HG02943 (cell line): ENCODE results near the gene GORAB.
A peak's percentile ranks its signal among the peaks of the same experiment; 100 is the strongest.

Experiments
- ATAC-seq: cut with Tn5 transposase; IDR thresholded peaks from one replicate; pipeline ENCODE4 v1.9.1; 2021; ENCODE audit warnings: mild to moderate bottlenecking, low read depth, moderate library complexity; ENCODE audit not compliant: unreplicated experiment

GORAB gene, protein sequence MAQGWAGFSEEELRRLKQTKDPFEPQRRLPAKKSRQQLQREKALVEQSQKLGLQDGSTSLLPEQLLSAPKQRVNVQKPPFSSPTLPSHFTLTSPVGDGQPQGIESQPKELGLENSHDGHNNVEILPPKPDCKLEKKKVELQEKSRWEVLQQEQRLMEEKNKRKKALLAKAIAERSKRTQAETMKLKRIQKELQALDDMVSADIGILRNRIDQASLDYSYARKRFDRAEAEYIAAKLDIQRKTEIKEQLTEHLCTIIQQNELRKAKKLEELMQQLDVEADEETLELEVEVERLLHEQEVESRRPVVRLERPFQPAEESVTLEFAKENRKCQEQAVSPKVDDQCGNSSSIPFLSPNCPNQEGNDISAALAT

DNA sequence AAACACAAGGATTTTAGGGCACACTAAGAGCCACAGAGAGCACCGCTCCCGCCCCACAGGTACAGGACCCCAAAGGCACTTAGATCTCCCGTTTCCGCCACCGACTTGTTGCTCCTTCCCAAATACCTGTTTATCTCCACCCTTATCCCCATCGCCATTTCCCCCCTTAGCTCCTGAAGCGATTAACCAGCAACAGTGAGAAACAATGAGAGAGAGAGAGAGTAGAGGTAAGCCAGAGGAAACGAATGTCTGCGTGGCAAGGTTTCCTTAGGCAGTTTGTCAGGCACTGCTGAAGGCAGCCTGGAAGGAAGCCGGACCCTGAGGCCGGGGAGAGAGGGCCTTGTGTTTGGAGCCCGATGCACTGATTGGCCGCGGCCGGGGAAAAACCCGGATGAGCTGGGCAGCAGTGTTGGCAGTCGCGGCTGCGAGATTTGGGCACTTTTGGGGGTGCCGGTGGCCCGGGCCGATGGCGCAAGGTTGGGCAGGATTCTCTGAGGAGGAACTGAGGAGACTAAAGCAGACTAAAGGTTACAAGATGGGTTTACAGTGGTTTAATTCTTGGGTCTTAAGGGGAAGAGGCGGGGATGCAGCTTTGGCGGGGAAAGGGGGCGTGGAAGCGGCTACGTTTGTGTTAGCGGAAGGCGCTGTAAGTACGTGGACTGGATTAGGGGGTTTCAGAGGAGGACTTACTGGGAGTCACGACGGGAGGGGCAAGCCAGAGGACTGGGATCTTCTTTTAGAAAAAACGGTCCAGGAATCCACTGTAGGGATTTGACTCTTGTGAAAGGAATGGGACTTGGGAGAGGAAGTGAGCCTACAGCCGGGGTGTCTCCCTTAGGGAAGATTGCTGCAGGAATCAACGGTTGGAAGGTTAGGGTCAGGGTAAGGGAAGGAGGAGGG lies at the start of gene GORAB:
GORAB (plus strand) TSS at position 409 of the 900 bp plus-strand sequence; CDS start at position 467, 58 bp downstream.
- peak; percentile 99 for ATAC-seq

DNA sequence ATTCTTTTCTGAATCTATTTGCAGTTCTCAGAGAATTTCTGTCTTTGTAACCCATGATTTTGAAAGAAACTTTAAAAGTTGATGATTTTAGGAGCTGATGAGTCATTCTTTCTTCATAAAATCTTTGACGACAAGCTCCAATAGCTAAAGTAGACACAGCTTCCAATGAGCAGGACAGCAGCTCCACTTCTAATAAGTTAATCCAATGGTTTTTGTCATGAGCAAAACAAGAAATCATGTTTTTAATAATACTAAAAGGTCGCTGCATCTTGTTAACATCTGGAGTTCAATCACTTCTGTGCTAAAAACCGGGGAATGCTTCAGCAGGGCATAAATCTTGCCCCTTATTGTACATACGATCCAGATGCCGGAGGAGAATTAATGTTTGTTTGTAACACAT lies 48.9 kb upstream of the GORAB start:
- ATAC-seq = no peak

DNA sequence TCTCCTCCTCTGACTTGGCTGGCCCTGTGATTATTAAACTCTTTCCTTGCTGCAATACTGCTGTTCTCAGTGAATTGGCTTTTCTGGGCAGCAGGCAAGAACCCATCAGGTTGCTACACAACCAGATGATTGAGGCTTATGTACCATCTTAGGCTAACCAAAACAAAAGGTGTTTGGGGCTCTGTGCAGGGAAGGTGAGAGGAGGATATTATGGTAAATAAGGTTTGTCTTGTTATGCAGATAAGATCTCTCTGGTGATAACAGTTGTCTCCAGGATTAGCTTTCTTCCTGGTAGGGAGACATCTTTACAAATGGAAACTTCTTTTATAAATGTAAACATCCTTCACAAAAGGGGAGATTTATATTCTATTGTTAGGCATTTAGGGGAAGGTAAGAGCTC lies 44.5 kb upstream of the GORAB start:
- ATAC-seq = no peak

DNA sequence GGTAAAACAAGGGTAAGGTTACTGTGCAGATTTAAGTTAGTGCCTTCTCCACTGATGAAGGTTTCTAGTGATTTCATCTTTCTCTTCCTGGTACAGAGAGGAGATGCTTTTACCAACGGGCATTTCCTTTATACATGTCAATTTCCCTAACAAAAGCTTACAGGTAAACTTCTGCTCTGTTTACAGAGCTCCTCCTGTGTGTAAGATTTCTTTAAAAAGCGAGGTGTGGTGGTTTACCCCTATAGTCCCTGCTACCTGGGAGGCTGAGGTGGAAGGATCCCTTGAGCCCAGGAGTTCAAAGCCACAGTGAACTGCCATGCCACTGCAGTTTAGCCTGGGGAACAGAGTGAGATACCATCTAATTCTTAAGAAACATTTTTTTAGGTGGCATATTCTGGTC lies 40.7 kb upstream of the GORAB start:
- no peak for ATAC-seq

DNA sequence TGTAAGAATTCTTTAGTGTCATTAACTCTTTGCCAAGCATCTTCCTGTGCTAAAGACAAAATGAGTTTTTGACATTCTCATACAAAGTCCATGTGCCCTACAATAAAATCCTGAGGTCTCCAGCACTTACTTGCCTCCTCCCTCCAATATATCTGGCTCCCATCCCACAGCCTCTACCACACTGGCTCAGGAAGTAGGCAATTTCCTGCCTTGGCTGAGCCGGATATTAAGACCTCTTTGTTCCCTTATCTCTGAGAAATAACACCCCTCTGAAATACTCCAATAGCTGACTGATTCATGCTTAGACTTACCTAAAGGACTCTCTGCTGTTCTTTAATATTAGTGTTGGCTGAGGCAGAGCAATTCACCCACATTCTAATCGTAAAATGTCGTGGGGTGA lies 37.6 kb upstream of the GORAB start:
- ATAC-seq = no peak

DNA sequence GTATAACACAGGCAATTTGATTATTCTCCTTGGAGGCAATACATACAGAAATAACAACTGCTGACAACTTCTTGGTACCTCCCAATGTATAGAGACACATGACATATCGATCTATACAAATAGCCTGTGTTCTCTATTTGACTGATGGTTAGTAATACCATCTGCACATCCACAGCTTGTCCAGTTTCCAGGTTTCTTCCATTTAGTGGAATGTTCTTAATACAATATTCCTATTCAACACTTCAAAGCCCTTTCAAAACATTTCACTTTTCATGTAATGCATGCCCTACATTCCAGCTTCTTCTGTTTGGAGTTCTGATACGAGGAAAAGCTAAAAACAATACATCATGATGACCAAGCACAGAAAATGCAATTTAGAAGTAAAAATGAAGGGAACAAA lies 37.0 kb upstream of the GORAB start:
- ATAC-seq = no peak

DNA sequence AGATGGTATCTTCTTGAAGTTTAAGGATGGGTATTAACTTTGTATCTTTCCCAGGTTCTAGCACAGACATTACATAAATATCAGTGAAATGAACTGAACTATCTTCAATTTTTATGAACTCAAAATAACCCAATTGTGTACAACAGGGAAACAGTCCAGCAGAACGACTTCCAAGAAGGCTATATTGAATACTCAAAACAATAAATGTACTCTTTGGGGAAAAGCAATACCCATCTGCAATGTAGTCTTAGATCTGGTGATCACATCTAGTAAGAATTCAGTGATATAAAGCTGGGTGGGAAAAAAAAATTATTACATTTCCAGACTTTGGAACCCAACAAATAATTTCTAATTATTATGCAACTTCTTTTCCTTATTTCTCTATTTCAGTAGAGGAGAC lies 33.1 kb upstream of the GORAB start:
- ATAC-seq = no peak

DNA sequence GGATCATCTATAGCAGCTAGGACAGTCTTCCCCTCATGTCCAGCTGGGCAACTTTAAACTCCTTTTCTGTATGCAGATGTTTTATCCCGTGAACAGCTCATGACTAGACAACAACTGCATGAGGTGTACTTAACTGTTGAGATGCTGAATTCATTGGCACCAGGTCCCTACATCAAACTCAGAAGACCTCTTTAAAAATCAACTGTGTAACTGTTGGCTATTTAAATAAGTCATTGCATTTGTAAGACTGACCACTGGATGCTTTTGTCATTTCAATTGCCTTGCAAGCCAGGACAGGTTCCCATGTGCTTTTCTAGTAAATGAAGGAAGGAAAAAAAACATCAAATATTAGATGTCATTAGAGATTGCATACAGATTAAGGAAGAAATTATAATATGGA lies 28.3 kb upstream of the GORAB start:
- no peak for ATAC-seq

DNA sequence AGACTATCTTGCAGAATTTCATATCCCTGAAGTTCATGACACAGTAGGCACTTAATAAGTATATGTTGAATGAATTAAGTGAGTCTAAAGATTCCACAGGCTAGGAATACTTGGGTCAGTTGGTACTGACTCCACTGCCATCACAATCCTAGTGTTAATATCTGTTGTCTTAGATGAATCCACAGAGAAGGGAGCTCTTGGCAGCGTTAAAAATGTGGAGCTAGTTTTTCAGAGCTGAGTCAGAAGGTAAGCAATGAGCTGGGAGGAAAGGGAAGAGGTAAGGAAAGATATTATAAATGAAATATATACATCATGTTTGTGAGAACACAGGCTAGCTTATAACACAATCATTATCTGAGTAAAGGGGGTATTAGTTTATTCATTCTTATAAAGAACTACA lies 21.8 kb upstream of the GORAB start:
- no peak for ATAC-seq

DNA sequence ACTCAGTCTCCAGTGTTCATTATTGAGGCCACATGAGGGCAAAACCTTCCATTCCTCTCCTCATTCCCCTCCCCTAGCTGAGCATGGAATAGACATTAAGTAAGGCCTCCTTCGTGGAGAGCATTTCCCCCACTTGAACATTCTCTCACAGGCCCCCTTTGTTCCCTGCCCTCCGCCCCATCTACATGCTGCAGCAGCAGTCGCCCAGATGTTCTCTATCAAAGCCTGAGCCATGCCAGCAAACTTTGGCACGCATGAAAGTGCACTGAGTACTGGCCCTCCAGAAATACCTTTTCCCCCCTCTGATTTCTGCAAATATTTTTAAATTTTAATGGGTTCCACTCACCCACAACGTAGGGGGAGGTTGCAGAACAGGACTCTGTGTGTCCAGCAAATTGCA lies 20.9 kb upstream of the GORAB start:
- ATAC-seq = no peak

DNA sequence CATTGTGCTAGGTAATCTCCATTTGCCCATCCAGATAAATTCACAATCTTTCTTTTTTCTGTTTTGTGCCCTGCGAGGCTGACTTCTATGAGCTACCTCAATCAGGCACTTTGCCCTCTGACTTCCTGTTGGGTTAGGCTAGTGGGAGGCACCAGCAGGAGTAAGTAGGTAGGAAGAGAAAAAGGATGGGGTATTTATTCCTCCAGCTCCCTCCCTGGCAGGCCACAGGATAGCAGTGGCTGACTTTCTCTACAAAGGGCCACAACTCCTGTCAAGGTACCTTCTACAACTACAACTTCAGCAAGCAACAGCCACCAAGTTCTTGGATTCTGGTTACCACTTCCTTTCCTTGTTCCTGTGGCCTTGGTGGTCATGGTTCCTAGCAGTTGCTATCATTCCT lies 18.8 kb upstream of the GORAB start:
- no peak for ATAC-seq

DNA sequence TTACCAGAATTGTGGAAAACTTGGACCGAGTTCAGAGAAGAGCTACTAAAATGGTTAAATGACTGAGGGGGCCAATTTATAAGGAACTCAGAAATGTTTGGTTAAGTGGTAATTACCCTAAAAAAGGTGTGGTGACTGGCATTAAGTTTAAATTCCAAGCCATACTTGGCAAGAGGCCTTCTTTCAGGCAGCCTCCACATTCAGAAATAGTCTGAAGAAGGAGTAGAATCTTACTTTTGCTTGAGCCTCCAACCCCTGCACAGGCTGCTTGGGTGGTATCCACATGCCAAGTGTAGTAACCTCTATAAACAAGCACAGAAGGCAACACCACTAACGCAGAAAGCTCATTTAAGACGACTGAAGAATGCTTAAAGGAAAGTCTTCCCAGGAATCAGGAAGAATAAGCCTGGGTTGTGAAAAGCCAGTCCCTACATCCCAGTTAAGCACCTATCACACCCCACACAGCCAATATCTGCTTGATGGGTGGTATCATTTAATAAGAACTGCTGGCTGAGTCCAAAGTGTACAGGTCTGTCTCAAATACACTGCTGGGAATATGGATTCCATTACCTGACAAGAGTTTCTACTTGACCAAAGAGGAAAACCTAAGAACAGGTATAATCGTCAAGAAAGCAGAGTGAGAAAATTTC lies 13.7 kb upstream of the GORAB start:
- ATAC-seq = no peak

DNA sequence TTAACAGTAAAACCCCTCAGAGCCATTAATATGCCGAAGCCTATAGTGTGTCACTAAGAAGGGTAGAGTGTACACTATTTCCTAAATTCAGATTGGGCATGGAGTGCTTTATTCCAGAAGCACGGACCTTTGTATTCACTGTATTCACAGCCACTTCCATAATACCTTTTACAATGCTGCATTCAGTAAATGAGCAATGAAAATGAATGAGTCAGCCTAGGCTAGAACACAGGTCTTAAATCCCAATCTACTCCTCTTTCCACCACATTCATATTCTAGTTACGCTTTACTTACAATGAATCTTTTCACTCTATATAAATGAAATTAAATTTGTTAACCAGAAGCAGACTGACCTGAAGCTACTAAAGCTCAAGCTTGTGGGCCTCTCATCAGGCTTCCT lies 13.0 kb upstream of the GORAB start:
- no peak for ATAC-seq

DNA sequence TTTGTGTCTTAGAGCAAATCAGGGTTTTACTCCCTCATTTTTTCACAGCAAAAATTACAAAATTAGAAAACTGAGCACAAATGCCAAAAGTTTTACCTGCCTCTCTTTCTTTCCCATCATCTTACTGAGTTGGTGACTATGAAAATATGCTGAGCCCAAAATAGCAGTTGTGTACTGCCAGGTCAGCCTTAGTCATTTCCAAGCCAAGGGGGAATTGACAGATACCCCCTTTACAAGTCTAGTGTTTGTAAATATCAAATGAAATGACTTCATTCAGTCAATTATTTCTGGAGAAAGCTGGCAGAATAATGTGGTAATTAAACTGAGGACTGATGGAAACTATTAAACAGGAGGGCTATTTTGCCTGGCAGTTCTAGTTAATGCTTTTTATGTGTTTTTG lies 11.4 kb upstream of the GORAB start:
- no peak for ATAC-seq

DNA sequence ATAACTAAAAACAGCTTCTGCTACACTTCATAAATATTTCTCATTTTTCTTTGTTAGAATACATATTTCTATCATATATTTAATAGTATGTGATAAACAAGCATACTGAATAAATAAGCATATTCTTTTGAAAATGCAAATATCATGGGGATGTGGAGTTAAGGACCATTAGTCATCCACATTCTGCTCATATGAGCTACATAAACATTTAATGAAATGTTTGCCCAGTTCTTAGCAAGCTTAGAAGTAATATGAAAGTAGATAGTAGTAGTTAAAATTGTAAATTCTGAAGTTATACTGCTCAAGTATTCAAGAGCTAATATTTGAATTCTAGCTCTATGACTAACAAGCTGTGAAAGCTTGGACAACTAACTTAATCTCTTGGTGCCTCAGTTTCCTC lies 10.1 kb upstream of the GORAB start:
- ATAC-seq = no peak

DNA sequence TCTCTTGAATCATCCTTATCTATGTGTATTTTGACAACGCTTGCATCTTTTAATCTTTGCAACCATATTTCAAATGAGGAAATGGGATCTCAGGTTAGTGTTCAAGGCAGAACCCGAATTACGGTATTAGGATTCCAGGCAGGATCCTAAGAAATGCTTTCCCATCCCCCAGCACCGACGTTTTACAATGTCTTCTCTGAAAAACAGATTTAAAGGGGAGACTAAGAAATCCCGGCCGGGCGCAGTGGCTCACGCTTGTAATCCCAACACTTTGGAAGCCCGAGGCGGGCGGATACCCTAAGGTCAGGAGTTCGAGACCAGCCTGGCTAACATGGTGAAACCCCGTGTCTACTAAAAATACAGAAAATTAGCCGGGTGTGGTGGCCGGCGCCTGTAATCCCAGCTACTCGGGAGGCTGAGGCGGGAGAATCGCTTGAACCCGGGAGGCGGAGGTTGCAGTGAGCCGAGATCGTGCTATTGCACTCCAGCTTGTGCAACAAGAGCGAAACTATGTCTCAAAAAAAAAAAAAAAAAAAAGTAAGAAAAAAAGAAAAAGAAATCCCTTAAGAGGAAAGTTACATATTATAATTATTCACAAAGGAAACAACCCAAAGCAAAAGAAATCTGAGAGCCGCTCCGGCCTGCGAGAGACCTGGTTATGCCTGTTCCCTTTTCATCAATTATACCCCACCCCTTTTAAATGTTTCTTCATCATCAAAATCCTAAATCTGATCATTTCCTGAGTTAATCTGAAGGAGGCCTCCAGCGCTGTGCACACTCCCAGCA lies 801 bp upstream of the GORAB start:
- ATAC-seq = no peak

DNA sequence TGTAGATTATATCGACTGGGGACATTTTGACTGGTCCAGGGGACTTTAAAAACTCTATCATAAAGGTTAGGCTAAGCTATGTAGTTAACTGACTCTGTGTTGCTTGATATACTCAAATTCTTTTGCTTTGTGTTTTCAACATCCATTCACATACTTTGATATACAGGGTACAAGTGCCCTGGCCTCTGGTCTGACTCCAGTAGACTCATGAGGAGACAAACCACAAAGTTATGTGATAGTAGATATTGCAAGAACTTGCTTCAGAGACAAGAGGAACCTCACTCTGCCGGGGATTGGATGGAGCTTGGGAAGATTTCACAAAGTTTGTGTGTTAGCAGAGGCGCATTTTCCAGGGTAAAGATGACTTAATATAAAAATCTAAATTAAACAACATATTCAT lies 1.3 kb downstream of the GORAB start:
- no peak for ATAC-seq

DNA sequence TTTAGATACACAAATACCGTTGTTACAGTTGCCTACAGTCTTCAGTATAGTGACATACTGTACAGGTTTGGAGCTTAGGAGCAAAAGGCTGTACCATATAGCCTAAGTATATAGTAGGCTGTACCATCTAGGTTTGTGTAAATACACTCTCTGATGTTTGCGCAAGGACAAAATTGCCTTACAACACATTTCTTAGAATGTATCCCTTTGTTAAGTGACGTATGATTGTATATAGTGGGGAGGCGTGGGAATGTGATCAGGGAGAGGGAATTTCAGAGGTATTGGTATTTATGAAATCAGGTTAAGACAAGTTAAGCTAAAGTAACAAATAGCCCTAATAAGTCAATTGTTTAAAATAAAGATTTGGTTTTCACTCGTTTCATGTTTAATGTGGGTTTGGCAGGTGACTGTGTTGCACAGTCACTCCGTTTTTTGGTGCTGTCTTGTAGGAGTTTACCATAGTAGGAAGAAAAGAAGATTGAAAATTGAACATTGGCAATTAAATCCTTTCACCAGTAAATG lies 2.7 kb downstream of the GORAB start:
- ATAC-seq = no peak

DNA sequence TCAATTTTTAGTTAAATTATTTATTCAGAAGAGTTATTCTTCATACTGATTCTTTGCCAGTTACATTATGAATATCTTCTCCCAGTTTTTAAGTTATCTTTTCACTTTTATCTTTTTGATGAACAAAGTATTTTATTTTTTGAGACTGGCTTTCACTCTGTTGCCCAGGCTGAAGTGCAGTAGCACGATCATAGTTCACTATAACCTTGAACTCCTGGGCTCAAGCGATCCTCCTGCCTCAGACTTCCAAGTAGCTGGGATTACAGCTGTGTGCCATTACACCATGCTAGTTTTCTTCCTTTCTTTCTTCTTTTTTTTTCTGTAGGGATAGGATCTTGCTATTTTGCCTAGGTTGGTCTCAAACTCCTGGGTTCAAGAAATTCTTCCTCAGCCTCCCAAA lies 3.5 kb downstream of the GORAB start:
- no peak for ATAC-seq

DNA sequence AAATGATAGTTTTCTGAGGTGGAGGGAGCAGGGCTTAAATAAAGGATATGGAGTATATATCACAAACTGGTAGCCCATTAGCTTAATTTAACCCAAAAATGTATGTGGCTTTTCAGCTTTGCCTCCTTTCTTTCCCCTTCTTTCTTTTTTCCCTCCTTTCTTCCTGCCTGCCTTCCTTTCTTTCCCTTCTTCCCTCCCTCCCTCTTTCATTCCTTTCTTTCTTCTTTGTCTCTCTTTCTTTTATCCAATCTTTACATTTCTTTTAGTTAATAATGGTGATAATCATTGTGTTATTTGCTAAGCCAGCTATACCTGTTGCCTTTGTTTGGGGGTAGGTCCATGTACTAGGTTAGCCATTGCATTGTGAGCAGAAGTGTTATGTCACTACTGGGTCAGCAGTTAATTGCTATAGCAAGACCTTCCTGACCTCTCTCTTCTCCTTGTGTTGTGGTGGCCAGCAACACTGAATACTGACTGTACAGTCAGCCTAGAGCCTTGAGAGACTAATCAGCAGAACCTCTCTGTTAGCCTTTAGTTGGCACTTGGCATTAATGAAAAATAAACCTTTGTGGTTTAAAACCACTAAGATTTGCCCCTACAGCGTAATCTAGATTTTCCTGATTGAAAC lies 5.1 kb downstream of the GORAB start:
- no peak for ATAC-seq
